Stimulated activated naive B cell treated with anti-CD40 and anti-IgM and Interleukin-4, amounts not matched to agents 10 μg/mL and 1 μg/mL and 100 μg/mL, for 72 hours (primary cell): ENCODE results near the gene VAV2.

ENCODE experiments used
- ATAC-seq, 2 donors: fragments of 150-1000 bp; cut with Tn5 transposase; replicated peaks; 2 replicates each; pipeline ENCODE4 v1.10.0; 2021; ENCODE audit warnings: moderate library complexity in 1 of 2
- DNase-seq: peaks from one replicate; pipeline ENCODE4 v3.0.0; 2021
- H3K27ac Mint-ChIP-seq: one replicate; pipeline ENCODE4 v1.8.0; 2022; ENCODE audit warnings: mild to moderate bottlenecking, mixed read lengths
- H3K27me3 Mint-ChIP-seq, 2 donors: one replicate each; pipeline ENCODE4 v1.8.0; 2022; ENCODE audit warnings: mixed read lengths in 2 of 2
- H3K36me3 Mint-ChIP-seq, 2 donors: one replicate each; pipeline ENCODE4 v1.8.0; 2022; ENCODE audit warnings: mixed read lengths in 2 of 2, mild to moderate bottlenecking in 1 of 2
- H3K4me1 Mint-ChIP-seq, 2 donors: one replicate each; pipeline ENCODE4 v1.8.0; 2022; ENCODE audit warnings: mixed read lengths in 2 of 2, mild to moderate bottlenecking in 1 of 2
- H3K4me3 Mint-ChIP-seq, 2 donors: one replicate each; pipeline ENCODE4 v1.8.0; 2022; ENCODE audit warnings: mild to moderate bottlenecking in 2 of 2, mixed read lengths in 2 of 2, moderate library complexity in 1 of 2
- H3K9me3 Mint-ChIP-seq, 2 donors: one replicate each; pipeline ENCODE4 v1.8.0; 2022; ENCODE audit warnings: mixed read lengths in 2 of 2, mild to moderate bottlenecking in 1 of 2

Gene VAV2

DNA sequence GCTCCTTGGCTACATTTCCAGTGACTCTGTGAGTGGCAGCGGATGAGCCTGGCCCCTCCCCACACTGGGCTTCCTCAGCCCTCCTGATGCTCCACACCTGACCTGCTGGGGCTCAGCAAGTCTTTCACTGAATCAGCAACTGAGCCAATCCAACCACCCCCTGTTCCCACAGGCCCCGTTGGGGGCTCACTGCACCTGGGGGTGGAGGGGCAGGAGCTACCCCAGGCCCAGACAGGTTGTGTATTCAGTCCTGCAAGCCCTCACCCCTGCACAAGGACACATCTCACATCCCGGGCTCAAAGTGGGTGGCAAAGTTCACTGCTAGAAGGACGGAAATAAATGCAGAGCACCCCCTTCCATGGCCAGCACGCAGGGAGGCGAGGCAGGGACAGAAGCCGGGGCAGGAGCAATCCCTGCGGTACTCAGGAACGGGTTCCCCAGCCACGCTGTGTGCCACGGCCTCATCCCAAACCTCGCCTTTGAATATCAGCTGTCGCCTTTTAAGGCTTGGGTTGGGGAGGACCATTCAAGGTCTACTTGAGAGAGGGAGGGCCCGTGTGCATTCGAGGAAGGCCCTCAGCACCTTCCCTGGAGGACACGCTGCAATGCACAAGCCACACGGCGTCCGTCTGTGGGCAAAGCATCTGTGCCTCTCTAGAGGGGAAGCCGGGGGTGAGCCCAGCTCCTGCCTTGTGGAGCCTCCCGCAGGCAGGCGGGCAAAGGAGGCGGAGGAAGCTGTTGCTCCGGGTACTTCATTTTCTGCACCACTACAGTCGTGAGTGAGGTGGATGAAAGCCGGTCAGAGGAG lies 179.0 kb downstream of the VAV2 start:
- peaks cover 13 to 36% of the 10 kb centered on the region in 2 donors for H3K4me1 Mint-ChIP-seq
- no peak for ATAC-seq
- H3K27me3 Mint-ChIP-seq: no peaks in the 10 kb centered on the region
- H3K27ac Mint-ChIP-seq: peak overlapping the region; percentile 65
- DNase-seq: no peak
- H3K4me3 Mint-ChIP-seq: peak overlapping the region in 1 of 2 donors; percentile 50
- H3K9me3 Mint-ChIP-seq: peaks cover 1 to 4% of the 10 kb centered on the region in 2 donors
- peaks cover 29 to 61% of the 10 kb centered on the region in 2 donors for H3K36me3 Mint-ChIP-seq

DNA sequence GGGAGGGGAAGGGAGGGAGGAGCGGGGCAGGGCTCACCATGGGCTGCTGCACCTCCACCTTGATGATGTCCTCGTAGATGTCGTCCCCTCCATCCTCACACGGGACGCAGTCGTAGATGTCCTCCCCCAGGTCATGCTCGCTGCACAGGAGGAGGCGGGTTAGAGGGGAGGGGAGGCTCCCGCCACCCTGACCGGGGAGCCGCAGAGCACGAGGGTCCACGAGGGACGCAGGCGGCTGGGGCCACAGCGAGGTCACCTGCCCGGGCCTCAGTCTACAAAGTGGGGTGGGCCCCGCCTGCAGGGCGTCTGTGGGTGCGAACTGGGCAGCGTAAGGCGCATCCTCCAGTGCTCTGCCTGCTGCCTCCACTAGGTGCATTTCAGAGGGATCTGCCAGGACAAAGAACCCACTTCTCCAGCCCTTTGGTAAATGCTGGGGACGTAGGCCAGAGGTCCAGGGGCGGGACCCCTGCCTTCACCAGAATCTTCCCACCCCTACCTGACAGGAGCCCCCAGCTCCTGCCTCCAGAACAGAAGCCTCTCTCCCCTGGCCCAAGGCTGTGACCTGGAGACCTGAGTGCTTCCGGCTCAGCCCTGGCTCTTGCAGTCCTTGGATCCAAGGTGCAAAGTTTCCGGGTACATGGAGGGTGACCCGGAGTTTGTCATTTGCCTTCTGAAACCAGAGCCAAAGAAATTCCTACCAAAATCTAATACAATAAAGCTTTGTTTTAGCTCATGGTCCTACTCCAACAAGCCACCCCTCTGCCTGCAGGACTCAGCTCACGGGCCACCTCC lies 179.9 kb downstream of the VAV2 start:
- no peaks in the 10 kb centered on the region for H3K27me3 Mint-ChIP-seq
- ATAC-seq (no peak), DNase-seq (no peak)
- H3K4me1 Mint-ChIP-seq: peaks cover 6 to 27% of the 10 kb centered on the region in 2 donors
- no peak overlapping the region for H3K27ac Mint-ChIP-seq
- no peaks in the 10 kb centered on the region for H3K9me3 Mint-ChIP-seq
- no peak overlapping the region for H3K4me3 Mint-ChIP-seq
- peaks cover 29 to 60% of the 10 kb centered on the region in 2 donors for H3K36me3 Mint-ChIP-seq

DNA sequence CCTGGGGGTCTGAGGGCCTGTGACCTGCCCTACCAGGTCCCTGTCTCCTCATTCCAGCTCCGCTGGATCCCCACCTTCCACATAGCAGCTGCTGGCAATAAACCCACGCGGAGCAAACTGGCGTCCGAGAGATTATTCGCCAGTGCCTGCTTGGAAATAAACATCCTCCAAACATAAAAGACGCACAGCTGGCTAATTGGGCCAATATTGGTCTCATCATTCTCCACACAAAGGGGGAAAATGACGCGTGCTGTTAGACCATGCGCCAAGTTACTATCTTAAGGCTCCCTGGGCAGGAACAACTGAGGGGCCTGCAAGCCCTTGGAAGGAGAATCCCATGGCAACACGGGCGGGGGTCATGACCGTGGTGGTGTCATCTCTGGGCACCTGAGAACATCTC lies 180.7 kb downstream of the VAV2 start:
- Mint-ChIP-seq H3K4me1 (peaks cover 4 to 22% of the 10 kb centered on the region in 2 donors), H3K36me3 (peaks cover 32 to 65% of the 10 kb centered on the region in 2 donors), H3K27me3 (no peaks in the 10 kb centered on the region), H3K9me3 (no peaks in the 10 kb centered on the region), H3K27ac (no peak overlapping the region), H3K4me3 (no peak overlapping the region)
- ATAC-seq (no peak), DNase-seq (no peak)

DNA sequence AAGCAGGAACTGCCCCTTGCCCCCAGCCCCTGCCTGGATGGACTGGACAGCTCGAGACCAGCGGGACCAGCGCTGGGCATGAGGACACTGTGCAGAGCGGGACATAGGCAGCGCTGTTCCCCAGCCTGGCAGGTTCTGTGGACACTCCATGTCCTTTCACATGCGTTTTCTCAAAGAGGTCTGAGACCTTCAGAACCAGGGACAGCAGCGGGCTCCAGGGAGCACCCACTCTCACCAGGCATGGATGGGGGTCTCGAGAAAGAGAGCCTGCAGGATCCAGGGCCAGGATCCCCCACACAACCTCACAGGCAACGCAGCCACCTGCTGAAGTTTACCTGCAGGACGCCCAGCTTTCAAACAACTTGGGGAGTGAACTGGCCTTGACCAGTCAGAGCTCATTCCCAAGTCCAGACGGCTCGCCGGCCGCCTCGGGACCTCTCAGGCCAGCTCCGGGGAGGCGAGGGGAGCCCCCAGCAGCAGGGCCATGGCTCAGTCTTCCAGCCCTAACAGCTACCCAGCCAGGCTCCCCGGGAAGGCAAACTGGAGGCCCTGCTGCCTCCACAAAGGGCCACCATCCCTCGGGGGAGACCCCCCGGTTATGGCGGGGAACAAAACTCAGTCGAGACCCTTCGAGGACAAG lies 181.4 kb downstream of the VAV2 start:
- H3K27me3 Mint-ChIP-seq: no peaks in the 10 kb centered on the region
- no peaks in the 10 kb centered on the region for H3K9me3 Mint-ChIP-seq
- H3K36me3 Mint-ChIP-seq: peaks cover 35 to 64% of the 10 kb centered on the region in 2 donors
- H3K4me1 Mint-ChIP-seq: peaks cover 3 to 19% of the 10 kb centered on the region in 2 donors
- ATAC-seq (no peak), DNase-seq (no peak)
- H3K4me3 Mint-ChIP-seq: no peak overlapping the region
- H3K27ac Mint-ChIP-seq: peak overlapping the region; percentile 51

DNA sequence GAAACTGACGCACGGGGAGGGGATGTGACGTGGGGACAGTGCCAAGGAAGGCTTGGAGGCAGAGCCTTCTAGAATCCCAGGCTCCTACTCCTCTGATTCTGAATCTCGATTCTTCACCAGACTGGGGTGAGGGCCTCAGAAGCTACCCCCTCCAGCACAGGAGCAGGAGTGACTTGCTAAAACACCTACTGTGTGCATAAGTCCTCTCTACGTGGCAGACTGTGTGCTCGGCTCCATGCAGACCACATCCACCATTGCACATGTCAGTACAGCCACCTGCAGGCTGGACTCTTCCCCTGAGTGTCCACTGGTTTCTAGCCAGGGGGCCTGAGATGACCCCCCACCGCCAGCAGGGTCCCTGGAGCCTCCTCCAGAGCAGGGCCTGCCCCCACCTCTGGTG lies 182.8 kb downstream of the VAV2 start:
- peaks cover 2 to 17% of the 10 kb centered on the region in 2 donors for H3K4me1 Mint-ChIP-seq
- H3K27me3 Mint-ChIP-seq: no peaks in the 10 kb centered on the region
- no peak overlapping the region for H3K4me3 Mint-ChIP-seq
- H3K36me3 Mint-ChIP-seq: peaks cover 39 to 60% of the 10 kb centered on the region in 2 donors
- no peak for ATAC-seq
- no peak for DNase-seq
- no peaks in the 10 kb centered on the region for H3K9me3 Mint-ChIP-seq
- H3K27ac Mint-ChIP-seq: peak overlapping the region; percentile 25

DNA sequence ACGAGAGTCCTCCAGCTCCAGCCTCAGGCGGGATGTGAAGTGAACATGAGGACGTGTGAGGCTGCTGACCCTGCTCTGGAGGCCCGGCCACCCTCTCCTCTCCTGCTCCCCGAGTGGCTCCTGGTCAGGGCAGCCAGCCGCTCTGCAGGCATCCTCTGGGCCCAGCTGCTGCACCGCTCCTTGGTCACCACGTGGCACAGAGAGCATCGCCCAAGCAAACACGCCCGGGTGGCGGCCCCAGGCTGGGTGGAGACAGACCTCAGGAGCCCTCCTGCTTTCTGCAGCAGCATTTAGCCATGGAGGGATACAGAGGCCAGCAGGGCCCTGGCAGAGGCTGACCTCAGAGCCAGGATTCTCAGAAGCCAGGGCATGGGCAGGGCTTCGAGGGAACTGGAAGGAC lies 184.3 kb downstream of the VAV2 start:
- H3K27ac Mint-ChIP-seq: no peak overlapping the region
- H3K4me1 Mint-ChIP-seq: peaks cover 5 to 18% of the 10 kb centered on the region in 2 donors
- no peak overlapping the region for H3K4me3 Mint-ChIP-seq
- peaks cover 38 to 64% of the 10 kb centered on the region in 2 donors for H3K36me3 Mint-ChIP-seq
- DNase-seq (no peak), ATAC-seq (no peak)
- H3K27me3 Mint-ChIP-seq: no peaks in the 10 kb centered on the region
- H3K9me3 Mint-ChIP-seq: no peaks in the 10 kb centered on the region

DNA sequence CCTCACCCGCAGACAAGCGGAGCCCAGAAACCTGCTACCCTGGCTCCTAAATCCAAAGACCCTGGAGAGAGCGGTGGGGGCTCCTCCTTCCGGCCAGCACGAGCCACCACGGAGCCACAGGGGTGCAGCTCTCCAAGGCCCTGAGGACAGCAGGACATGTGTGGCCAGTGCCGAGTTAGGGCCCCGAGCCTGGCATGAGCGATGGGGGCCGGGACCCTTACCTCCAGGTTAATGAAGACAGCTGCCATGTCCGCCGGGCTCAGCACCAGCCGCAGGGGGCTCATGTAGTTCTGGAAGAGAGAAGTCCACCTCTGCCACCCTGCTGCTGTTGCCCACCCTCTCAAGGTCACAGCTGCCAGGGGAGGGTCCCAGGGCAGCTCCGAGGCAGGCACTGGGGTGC lies 185.1 kb downstream of the VAV2 start:
- Mint-ChIP-seq H3K9me3 (no peaks in the 10 kb centered on the region), H3K4me3 (no peak overlapping the region), H3K27me3 (no peaks in the 10 kb centered on the region), H3K36me3 (peaks cover 43 to 64% of the 10 kb centered on the region in 2 donors), H3K27ac (peak overlapping the region; percentile 20), H3K4me1 (peaks cover 5 to 18% of the 10 kb centered on the region in 2 donors)
- no peak for DNase-seq
- no peak for ATAC-seq

DNA sequence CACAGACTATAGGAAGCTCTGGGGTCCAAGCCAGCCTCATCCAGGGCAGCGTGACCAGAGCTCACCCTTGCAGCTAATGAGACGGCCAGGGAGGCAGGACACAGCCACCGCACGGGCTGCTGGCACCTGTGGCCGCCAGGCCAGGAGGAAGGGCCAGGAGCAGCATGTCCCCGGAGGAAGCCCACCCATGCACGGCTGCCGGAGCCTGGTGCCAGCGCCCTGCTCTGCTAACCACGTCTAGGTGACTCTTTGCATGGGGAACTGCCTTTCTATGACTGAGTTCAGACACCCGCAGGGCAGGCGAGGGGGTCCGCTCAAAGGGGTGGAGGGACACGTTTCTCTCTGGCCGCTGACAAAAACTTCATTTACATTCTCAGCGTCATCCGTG lies 185.5 kb downstream of the VAV2 start:
- no peaks in the 10 kb centered on the region for H3K27me3 Mint-ChIP-seq
- peaks cover 47 to 66% of the 10 kb centered on the region in 2 donors for H3K36me3 Mint-ChIP-seq
- ATAC-seq (no peak), DNase-seq (no peak)
- H3K9me3 Mint-ChIP-seq: no peaks in the 10 kb centered on the region
- peaks cover 5 to 16% of the 10 kb centered on the region in 2 donors for H3K4me1 Mint-ChIP-seq
- peak overlapping the region; percentile 20 for H3K27ac Mint-ChIP-seq
- no peak overlapping the region for H3K4me3 Mint-ChIP-seq

DNA sequence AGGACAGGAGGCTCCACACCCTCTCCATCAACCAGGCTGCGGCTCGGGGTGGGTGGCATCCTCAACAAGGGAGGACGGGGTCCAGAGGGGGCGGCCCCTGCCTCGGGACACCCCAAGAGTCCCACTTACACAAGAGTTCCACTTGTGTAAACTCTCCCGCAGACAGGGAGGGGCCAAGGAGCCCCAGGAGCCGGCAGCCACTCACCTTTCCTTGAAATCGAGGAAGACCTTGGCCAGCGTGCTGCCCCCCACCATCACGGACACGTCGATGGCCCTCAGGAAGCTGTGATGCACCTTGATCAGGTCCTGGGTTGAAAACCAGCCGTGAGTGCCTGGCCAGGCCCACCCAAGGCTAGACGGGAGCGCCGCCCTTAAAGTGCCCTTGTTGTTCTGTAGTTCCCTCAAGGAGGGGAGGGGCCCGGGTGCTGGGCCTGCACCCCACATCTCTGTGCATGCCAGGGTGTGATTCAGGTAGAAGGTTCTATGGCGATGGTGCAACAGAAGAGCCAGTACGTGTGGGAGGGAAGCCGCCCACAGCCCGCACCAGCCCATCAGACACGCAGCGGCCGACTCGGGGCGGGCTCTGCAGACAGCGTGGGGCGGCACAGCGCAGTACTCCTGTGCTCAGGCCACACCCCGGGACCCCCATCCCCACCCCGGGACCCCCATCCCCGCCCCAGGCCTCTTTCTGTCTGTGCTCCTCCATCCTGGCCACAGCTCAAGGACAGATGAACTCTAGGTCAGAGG lies 186.1 kb downstream of the VAV2 start:
- Mint-ChIP-seq H3K27ac (peak overlapping the region; percentile 85), H3K9me3 (no peaks in the 10 kb centered on the region), H3K27me3 (no peaks in the 10 kb centered on the region), H3K4me3 (no peak overlapping the region), H3K36me3 (peaks cover 46 to 65% of the 10 kb centered on the region in 2 donors), H3K4me1 (peaks cover 5 to 13% of the 10 kb centered on the region in 2 donors)
- ATAC-seq: no peak
- no peak for DNase-seq

DNA sequence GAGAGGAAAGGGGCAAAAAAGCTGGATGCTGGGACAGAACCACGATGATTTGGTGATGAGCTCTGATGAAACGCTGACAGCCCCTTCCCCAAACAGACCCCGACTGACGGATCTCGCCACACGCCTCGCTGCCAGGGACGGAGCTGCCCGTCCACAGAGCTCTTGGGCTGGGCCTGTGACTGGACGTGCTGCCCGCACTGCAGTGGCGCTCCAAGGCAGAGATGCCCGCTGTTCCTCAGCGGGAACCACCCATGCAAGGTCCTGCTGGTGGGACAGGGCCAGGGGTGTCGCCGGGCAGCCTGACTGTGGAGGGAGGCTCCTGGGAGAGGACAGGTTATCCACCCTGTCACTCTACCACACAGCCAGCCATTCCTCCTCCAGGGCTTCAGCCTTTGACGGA lies 187.9 kb downstream of the VAV2 start:
- DNase-seq (no peak), ATAC-seq (no peak)
- no peaks in the 10 kb centered on the region for H3K27me3 Mint-ChIP-seq
- peaks cover 5 to 13% of the 10 kb centered on the region in 2 donors for H3K4me1 Mint-ChIP-seq
- H3K36me3 Mint-ChIP-seq: peaks cover 44 to 67% of the 10 kb centered on the region in 2 donors
- no peak overlapping the region for H3K4me3 Mint-ChIP-seq
- H3K9me3 Mint-ChIP-seq: no peaks in the 10 kb centered on the region
- H3K27ac Mint-ChIP-seq: no peak overlapping the region

DNA sequence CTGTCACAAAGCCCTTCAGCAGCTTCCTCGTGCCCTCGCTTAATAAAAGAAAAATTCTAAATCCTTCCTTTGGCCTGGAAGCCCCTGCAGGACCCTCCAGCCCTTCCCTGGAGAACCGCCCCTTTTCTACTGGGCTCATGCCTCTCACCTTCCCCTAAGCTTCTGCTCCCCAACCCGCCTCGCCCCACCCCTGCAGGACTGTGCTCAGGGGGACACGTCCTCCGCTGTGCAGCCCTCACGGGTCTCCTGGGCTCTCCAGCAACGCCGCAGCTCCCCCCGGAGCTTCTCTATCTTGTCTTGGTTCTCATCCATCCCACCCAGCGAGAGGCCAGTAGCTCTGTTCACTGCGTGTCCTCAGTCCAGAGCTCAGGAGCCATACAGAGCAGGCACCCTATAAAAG lies 188.4 kb downstream of the VAV2 start:
- Mint-ChIP-seq H3K9me3 (no peaks in the 10 kb centered on the region), H3K27ac (no peak overlapping the region), H3K36me3 (peaks cover 46 to 66% of the 10 kb centered on the region in 2 donors), H3K27me3 (no peaks in the 10 kb centered on the region), H3K4me3 (no peak overlapping the region), H3K4me1 (peaks cover 5 to 13% of the 10 kb centered on the region in 2 donors)
- ATAC-seq (no peak), DNase-seq (no peak)

DNA sequence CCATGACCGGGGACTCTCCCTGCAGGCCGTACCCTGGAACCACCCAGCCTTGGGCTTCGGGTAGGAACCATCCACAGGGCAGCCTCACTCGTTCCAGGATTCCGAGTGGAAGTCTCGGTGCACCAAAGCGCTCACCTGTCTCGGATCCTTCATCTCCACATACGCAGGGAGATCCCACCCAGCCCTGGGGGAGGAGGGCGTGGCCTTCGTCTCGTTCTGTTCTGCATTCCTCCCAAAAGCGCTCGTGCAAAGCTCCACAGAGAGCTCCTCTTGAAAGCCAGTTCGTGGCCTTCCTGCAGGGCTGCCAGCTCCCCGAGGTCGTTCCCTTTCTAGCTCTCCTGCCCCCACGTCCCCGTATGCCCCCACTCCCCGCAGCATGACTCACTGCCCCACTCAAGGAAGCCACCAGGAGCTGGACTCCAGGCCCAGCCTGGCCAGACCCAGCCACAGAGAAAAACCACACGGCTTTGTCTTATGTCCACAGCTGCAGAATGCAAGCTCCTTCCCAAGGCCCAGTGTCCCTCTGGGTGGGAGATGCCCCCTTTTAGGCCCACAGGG lies 189.0 kb downstream of the VAV2 start:
- ATAC-seq: no peak
- Mint-ChIP-seq H3K27me3 (no peaks in the 10 kb centered on the region), H3K27ac (no peak overlapping the region), H3K36me3 (peaks cover 45 to 66% of the 10 kb centered on the region in 2 donors), H3K9me3 (no peaks in the 10 kb centered on the region), H3K4me1 (peaks cover 7 to 18% of the 10 kb centered on the region in 2 donors), H3K4me3 (no peak overlapping the region)
- no peak for DNase-seq

DNA sequence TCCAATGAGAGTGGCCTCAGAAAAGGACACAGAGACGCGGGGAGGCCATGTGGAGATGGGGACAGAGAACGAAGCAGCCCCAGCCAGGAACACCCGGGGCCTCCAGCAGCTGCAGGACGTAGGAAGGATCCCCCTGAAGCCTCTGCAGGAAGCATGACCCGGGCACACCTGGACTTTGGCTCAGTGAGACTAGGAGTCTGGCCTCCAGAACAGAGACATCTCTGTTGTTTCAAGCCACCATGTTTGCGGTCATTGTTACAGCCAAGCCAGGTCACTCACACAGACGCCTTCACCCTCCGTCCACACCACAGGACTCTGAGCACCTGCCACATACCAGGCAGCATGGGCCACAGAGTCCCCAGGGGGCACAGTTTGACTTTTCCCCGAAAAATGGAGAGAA lies 190.4 kb downstream of the VAV2 start:
- Mint-ChIP-seq H3K27me3 (no peaks in the 10 kb centered on the region), H3K4me1 (peaks cover 9 to 18% of the 10 kb centered on the region in 2 donors), H3K4me3 (no peak overlapping the region), H3K9me3 (no peaks in the 10 kb centered on the region), H3K27ac (peak overlapping the region; percentile 62), H3K36me3 (peaks cover 38 to 65% of the 10 kb centered on the region in 2 donors)
- DNase-seq: no peak
- ATAC-seq: no peak
